Measurements from ENCODE around the gene DNAJC18.

DNA sequence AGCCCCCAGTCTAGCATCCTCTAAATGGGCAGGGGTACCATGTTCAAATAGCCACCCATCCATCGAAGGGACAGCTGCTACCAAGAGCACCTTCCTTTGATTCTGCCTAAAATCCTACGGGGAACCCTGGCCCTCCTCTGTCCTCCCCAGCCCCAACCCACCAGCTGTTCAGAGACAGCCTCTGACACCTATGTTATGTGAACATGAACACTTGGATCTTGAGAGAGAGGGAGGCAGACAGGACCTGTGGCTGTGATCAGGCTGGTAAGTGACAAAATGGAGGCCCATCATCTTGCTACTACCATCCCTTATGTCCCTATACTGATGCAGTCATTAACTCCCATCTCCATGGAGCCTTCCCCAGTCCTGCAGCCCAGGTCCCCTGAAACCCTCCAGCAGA is 64.4 kb downstream of the DNAJC18 start:
- TF ChIP-seq, protein P1, sequence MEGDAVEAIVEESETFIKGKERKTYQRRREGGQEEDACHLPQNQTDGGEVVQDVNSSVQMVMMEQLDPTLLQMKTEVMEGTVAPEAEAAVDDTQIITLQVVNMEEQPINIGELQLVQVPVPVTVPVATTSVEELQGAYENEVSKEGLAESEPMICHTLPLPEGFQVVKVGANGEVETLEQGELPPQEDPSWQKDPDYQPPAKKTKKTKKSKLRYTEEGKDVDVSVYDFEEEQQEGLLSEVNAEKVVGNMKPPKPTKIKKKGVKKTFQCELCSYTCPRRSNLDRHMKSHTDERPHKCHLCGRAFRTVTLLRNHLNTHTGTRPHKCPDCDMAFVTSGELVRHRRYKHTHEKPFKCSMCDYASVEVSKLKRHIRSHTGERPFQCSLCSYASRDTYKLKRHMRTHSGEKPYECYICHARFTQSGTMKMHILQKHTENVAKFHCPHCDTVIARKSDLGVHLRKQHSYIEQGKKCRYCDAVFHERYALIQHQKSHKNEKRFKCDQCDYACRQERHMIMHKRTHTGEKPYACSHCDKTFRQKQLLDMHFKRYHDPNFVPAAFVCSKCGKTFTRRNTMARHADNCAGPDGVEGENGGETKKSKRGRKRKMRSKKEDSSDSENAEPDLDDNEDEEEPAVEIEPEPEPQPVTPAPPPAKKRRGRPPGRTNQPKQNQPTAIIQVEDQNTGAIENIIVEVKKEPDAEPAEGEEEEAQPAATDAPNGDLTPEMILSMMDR (IDR thresholded peaks at IDR 0.05; ENCODE audit: low read depth, low read length), result no peak
- TF ChIP-seq POLR2A (IDR thresholded peaks at IDR 0.05; ENCODE audit: extremely low read depth, insufficient read length), result no peak
